GM12872 (cell line): ENCODE results near the gene ESRRB.

Experiments used
- CTCF ChIP-seq: IDR thresholded peaks from 3 replicates; pipeline ENCODE4 v1.5.1; 2011; ENCODE audit warnings: low read depth, mild to moderate bottlenecking, low read length, moderate library complexity; ENCODE audit not compliant: insufficient read depth

The ESRRB gene

GRCh38 chr14:76510181-76510580, 134.2 kb downstream of the ESRRB start:
- TF ChIP-seq CTCF: no peak

- peak; percentile 51; the same call in 1 of the 3 replicates for TF ChIP-seq CTCF
Measured at GRCh38 chr14:76514213-76514998, 138.5 kb downstream of the ESRRB start.

DNA sequence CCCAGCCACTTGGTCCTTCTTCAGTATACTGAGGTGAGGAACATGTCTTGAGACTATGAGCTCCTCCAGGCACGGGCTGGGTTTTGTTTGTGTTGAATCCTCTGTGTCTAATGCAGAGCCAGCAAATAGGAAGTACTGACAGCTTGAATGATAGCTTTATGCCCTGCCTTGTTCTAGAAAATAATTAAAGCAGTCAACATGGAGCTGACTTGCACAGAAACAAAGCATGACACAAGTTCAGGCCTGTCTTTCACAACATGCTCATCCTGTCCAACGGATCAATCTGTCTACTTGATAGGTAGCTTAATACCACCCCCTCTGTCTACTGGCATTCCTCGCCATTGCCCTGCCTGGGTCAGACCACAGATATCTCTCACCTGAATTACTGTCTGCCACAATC, 140.9 kb downstream of the ESRRB start:
- no peak for TF ChIP-seq CTCF

GRCh38 chr14:76518366-76518765, 142.4 kb downstream of the ESRRB start:
- no peak for TF ChIP-seq CTCF

DNA sequence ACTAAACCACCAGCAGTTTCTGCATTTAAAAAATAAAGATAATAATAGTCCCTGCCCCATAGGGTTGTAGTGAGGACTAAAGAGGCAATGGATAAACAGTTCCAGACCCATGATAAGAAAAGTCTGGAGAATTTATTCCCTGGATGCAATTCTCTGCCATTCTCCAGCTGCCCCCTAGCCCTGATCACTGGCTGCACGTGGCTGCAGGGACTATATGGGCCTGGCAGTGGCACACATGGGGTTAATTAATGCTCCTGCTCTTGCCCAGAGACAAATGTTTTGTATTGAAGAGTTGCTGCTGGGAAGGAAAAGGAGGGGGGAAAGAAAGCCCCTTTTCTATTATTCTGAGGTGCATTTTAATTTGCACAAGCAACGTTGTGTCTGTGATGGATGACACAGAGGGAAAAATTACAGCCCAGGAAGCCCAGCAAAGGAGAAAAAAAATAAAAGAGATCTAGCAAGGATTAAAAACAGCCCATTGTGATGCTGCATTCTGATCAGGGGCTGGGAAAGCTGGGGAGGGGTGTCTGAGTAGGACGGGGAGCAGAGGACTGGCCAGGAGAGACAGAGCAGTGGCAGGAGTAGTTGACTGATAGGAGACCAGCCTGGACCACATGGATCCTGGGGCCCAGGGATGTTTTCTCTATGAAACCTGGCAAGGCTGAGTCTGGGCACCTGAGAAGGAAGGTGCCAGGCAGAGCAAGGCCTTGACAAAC, 149.3 kb downstream of the ESRRB start:
- no peak for TF ChIP-seq CTCF

- TF ChIP-seq CTCF: no peak
Measured at GRCh38 chr14:76531085-76531484, 155.1 kb downstream of the ESRRB start.

DNA sequence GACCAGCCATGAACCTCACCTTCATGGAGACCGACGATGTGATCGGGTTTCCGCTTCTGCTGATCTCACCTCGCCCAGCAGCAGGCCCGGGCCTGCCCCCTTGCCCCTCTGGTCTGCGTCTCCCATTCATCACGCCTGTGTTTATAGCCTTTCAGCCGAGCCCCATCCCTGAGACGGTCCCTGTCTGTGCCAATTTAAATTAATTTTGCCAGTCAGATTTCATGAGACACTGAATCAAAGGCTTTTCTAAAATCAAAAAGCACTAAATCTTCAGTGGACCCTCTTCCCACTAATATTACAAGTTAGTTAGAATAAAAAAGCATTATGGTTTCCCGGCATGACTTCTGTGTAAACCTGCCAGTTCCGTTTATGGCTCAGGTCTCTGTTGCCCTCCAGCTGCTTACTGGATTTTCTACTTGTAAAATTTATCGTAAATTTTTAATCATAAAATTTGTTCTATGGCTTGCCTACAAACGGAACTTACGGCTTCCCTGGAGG, 155.9 kb downstream of the ESRRB start:
- TF ChIP-seq CTCF: no peak
